Gastrocnemius medialis (tissue), 4 donors: ENCODE measurements around the gene MCF2L. TPM values are rescaled to one million over a fixed set of nuclear protein-coding genes. Genes with fewer than 3 reads are reported as not detected.

Experiments
- ATAC-seq, 2 donors: fragments of 150-250 bp; one replicate each; pipeline ENCODE4 v1.9.1; 2016
- DNase-seq, 2 donors: peaks; one replicate each; pipeline ENCODE4 v3.0.0-alpha.2; 2019
- H3K27ac ChIP-seq, 4 donors: fragments of 200-600 bp; sonication (generic); 1 replicate in 1 of 4; 2 replicates in 3 of 4; pipeline ENCODE4 v1.5.1; 2016 to 2018; ENCODE audit warnings: mild to moderate bottlenecking in 2 of 4, moderate library complexity in 1 of 4
- H3K27me3 ChIP-seq, 3 donors: fragments of 200-600 bp; sonication (generic) in 2 of 3; 1 replicate in 1 of 3; 2 replicates in 2 of 3; pipeline versions ENCODE4 v1.5.1 to v1.6.0; 2016 to 2019; ENCODE audit warnings: mild to moderate bottlenecking in 1 of 3, moderate library complexity in 1 of 3
- H3K36me3 ChIP-seq, 2 donors: fragments of 200-600 bp; sonication (generic) in 1 of 2; one replicate each; pipeline ENCODE4 v1.5.1; 2017 to 2018
- H3K4me1 ChIP-seq, 2 donors: fragments of 200-600 bp; sonication (generic) in 1 of 2; one replicate each; pipeline ENCODE4 v1.5.1; 2016 to 2017; ENCODE audit warnings: mild to moderate bottlenecking in 2 of 2
- H3K4me3 ChIP-seq, 4 donors: fragments of 200-600 bp; sonication (generic) in 3 of 4; 1 replicate in 1 of 4; 2 replicates in 3 of 4; pipeline ENCODE4 v1.5.1; 2016 to 2019; ENCODE audit warnings: mild to moderate bottlenecking in 2 of 4
- H3K9me3 ChIP-seq, 3 donors: fragments of 200-600 bp; sonication (generic) in 2 of 3; 1 replicate in 1 of 3; 2 replicates in 2 of 3; pipeline ENCODE4 v1.5.1; 2016 to 2019
- POLR2A ChIP-seq, 2 donors: fragments of 450-650 bp; IDR thresholded peaks; one replicate each; pipeline ENCODE4 v1.6.1; 2017; ENCODE audit warnings: antibody characterized with exemption in 2 of 2, mild to moderate bottlenecking in 2 of 2, moderate library complexity in 2 of 2
- in situ Hi-C, 4 donors: fragments of 200-750 bp; cut with MboI; loops; one replicate each; pipeline versions ENCODE4 v1.15.0 to v1.8.0; 2017; ENCODE audit warnings: low sequenced_read_pairs in 4 of 4
- intact Hi-C: fragments of 100-400 bp; cut with DNase I; formaldehyde crosslinking; loops from one replicate; pipeline ENCODE4 v1.15.1; 2023; ENCODE audit warnings: low total_unique reads
- total RNA-seq, 4 donors: library from RNA; depleted of rRNA; stranded (reverse); fragments of >200 nt; gene quantifications; one replicate each; pipeline versions ENCODE4 v1.1.0 to v1.2.3, GENCODE V29; 2016
- TF ChIP-seq, protein P1 (sequence below), 5 experiments: fragments of 450-650 bp in 3 of 5; fragments of 200-600 bp in 2 of 5; sonication (generic) in 2 of 5; IDR thresholded peaks in 4 of 5; conservative IDR thresholded peaks in 1 of 5; 1 replicate in 4 of 5; 2 replicates in 1 of 5; pipeline ENCODE4 v1.5.1; 2016 to 2019; ENCODE audit warnings: antibody characterized with exemption in 5 of 5, mild to moderate bottlenecking in 3 of 5, moderate library complexity in 3 of 5

The MCF2L gene
- total RNA-seq, 4 donors from 2014 or later: 16.1 to 21.2 (median 19.4) TPM

DNA sequence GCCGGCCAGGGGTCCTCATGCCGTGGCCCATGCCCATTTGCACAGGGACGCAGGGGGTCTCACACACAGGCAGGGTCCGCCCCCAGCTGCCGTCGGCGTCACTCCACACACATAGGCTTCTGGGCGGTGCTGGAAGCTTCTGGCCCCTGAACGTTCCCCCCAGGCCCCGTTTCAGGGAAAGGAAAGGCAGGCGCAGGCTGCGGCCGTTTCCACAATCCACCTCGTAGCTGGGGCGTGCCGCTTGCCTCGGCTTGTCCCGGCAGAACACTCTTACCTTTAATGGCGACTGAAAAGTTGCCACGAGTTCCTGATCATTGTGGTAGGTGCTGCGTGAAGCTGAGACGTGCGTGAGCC, 53.4 kb downstream of the MCF2L start:
- Histone ChIP-seq H3K9me3 (no peaks in the 10 kb centered on the region), H3K36me3 (no peaks in the 10 kb centered on the region), H3K27me3 (peaks cover 0 to 7% (median 6%) of the 10 kb centered on the region in 3 donors), H3K4me1 (no peaks in the 10 kb centered on the region), H3K27ac (peak overlapping the region in 3 of 4 donors; percentile 38 to 62 (median 56)), H3K4me3 (no peak overlapping the region)
- TF ChIP-seq, protein P1, sequence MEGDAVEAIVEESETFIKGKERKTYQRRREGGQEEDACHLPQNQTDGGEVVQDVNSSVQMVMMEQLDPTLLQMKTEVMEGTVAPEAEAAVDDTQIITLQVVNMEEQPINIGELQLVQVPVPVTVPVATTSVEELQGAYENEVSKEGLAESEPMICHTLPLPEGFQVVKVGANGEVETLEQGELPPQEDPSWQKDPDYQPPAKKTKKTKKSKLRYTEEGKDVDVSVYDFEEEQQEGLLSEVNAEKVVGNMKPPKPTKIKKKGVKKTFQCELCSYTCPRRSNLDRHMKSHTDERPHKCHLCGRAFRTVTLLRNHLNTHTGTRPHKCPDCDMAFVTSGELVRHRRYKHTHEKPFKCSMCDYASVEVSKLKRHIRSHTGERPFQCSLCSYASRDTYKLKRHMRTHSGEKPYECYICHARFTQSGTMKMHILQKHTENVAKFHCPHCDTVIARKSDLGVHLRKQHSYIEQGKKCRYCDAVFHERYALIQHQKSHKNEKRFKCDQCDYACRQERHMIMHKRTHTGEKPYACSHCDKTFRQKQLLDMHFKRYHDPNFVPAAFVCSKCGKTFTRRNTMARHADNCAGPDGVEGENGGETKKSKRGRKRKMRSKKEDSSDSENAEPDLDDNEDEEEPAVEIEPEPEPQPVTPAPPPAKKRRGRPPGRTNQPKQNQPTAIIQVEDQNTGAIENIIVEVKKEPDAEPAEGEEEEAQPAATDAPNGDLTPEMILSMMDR (IDR thresholded peaks at IDR 0.05 in 4 of 5, conservative IDR thresholded peaks at IDR 0.05 in 1 of 5): no peak
- TF ChIP-seq POLR2A (IDR thresholded peaks at IDR 0.05): no peak
- intact Hi-C loops (no loop called here), in situ Hi-C loops (no loop called here)
- DNase-seq (no peak), ATAC-seq (no peak)

DNA sequence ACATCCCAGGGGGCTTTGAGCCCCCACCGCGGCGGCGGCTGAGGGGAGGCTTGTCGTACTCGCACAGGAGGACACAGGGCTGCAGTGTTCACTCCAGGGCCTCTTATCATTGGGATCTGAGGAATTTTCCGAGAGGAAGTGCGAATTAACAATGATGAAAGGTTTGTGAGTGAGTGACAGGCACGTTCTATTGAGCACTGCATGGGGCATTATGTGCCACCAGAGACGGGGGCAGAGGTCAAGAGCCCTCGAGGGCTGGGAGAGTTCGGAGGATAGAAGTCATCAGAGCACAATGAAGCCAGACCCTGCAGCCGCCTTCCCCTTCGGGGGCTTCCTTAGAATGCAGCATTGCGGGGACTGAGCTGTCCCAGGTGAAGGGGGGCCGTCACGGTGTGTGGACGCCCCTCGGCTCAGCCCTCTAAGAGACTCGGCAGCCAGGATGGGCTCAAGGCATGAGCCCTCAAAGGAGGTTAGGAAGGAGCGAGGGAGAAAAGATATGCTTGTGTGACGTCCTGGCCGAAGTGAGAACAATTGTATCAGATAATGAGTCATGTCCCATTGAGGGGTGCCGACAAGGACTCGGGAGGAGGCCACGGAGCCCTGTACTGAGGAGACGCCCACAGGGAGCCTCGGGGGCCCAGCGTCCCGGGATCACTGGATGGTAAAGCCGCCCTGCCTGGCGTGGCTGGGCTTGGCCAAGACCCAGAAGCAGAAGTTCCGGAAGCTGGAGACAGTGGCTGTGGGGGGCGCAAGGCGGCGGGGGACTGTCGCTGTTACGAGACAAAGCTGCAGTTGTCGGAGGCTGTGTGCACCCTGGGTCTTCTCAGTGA, 53.9 kb downstream of the MCF2L start:
- intact Hi-C loops (no loop called here), in situ Hi-C loops (no loop called here)
- Histone ChIP-seq H3K27me3 (peaks cover 0 to 7% (median 6%) of the 10 kb centered on the region in 3 donors), H3K27ac (peak overlapping the region in 3 of 4 donors; percentile 50 to 62 (median 56)), H3K36me3 (no peaks in the 10 kb centered on the region), H3K9me3 (no peaks in the 10 kb centered on the region), H3K4me1 (no peaks in the 10 kb centered on the region), H3K4me3 (no peak overlapping the region)
- DNase-seq (no peak), ATAC-seq (peak; percentile 51 to 64)
- TF ChIP-seq, protein P1 (IDR thresholded peaks at IDR 0.05 in 4 of 5, conservative IDR thresholded peaks at IDR 0.05 in 1 of 5): no peak
- TF ChIP-seq POLR2A (IDR thresholded peaks at IDR 0.05): no peak

DNA sequence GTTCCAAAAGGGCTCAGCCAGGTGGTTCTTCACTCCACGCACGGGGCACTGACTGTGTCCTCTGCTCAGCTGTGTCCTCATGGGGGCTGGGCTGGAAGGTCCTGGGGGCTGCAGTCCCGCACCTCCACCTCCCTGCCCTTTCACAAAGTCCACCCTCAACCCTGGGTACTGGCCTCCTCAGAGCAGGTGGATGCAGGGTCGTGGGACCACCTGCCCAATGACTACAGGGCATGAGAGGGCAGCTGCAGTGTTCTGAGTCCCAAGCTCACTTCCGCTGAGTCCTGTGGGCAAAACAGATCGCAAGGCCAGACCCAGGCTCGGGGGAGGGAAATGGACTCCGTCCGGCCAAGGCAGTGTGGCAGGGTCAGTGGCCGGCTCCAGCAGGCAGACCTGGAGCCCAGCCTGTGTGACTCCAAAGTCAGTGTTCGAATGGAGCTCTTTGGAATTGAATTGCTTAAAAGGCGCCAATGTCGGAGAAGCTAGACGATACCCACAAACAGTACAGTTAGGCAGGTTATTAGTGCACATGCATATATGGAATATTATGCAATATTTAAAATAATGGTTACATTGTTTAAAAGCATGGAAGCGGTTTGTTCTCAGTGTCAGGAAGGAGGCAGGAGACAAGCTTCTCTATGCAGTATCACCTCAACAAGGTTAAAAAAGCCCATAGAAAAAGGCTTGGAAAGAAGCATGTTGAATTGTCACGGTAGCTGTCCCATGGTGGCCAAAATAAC, 54.8 kb downstream of the MCF2L start:
- H3K36me3 ChIP-seq: no peaks in the 10 kb centered on the region
- in situ Hi-C loops (no loop called here), intact Hi-C loops (no loop called here)
- DNase-seq: no peak
- H3K4me1 ChIP-seq: no peaks in the 10 kb centered on the region
- H3K27ac ChIP-seq: peak overlapping the region in 3 of 4 donors; percentile 50 to 62 (median 56)
- no peaks in the 10 kb centered on the region for H3K9me3 ChIP-seq
- TF ChIP-seq, protein P1 (IDR thresholded peaks at IDR 0.05 in 4 of 5, conservative IDR thresholded peaks at IDR 0.05 in 1 of 5): no peak
- TF ChIP-seq POLR2A (IDR thresholded peaks at IDR 0.05): no peak
- H3K4me3 ChIP-seq: no peak overlapping the region
- ATAC-seq: no peak
- peaks cover 0 to 7% (median 6%) of the 10 kb centered on the region in 3 donors for H3K27me3 ChIP-seq

DNA sequence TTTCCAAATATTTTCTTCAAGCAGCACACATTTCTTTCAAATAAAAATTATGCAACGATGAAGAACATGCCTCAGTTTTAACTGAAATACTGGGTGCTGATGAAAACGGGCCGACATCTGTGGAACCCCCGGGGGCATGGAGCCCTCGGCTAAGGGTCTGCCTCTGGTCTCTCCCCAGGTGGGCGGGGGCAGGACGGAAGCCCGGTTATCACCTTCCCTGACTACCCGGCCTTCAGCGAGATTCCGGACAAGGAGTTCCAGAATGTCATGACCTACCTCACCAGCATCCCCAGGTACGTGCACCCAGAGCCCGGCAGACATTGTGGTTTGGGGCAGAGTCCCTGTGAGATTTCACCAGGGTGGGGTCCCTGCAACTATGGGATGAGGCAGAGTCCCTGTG, 55.5 kb downstream of the MCF2L start:
- in situ Hi-C loops: no loop called here
- DNase-seq: no peak
- intact Hi-C loops: no loop called here

More for the DNA sequence above, 55.5 kb downstream of the MCF2L start:
- H3K4me3 ChIP-seq: no peak overlapping the region
- no peaks in the 10 kb centered on the region for H3K4me1 ChIP-seq
- H3K27ac ChIP-seq: peak overlapping the region in 1 of 4 donors; percentile 62
- H3K9me3 ChIP-seq: no peaks in the 10 kb centered on the region
- no peak for ATAC-seq
- H3K27me3 ChIP-seq: peaks cover 0 to 9% (median 6%) of the 10 kb centered on the region in 3 donors
- H3K36me3 ChIP-seq: no peaks in the 10 kb centered on the region
- TF ChIP-seq, protein P1 (IDR thresholded peaks at IDR 0.05 in 4 of 5, conservative IDR thresholded peaks at IDR 0.05 in 1 of 5): no peak
- TF ChIP-seq POLR2A (IDR thresholded peaks at IDR 0.05): no peak
